Thyroid gland (tissue), 4 donors: ENCODE results near the gene UNC5C.

Experiments used
- CTCF ChIP-seq, 6 experiments: fragments of 200-600 bp in 3 of 6; fragments of 450-650 bp in 3 of 6; sonication (generic) in 3 of 6; IDR thresholded peaks; one replicate each; pipeline ENCODE4 v1.5.1; 2016 to 2019; ENCODE audit warnings: antibody characterized with exemption in 6 of 6, mild to moderate bottlenecking in 2 of 6, inconsistent platforms in 1 of 6, moderate library complexity in 1 of 6
- POLR2A ChIP-seq, 2 donors: fragments of 450-650 bp; IDR thresholded peaks; one replicate each; pipeline ENCODE4 v1.6.1; 2017; ENCODE audit warnings: antibody characterized with exemption in 2 of 2, mild to moderate bottlenecking in 2 of 2, moderate library complexity in 1 of 2

- TF ChIP-seq CTCF (IDR thresholded peaks at IDR 0.05) (no peak), POLR2A (IDR thresholded peaks at IDR 0.05) (no peak)
Observed at GRCh38 chr4:95524184-95524583, 24.6 kb downstream of the UNC5C start.
